AML-193 (cell line): ENCODE results near the gene NME7.
"Not testable (repeated sequence)": the region's sequence is repeated elsewhere in the genome, so short reads cannot be mapped to it uniquely, and the experiment has no call there.

Experiments
- DNase-seq, 2 experiments: peaks; one replicate each; lab custom pipeline; 2025; lab: John Stamatoyannopoulos, UW

Gene NME7

GRCh38 chr1:169126335-169126734 lies 241.3 kb downstream of the NME7 start:
- DNase-seq: no peak

DNA sequence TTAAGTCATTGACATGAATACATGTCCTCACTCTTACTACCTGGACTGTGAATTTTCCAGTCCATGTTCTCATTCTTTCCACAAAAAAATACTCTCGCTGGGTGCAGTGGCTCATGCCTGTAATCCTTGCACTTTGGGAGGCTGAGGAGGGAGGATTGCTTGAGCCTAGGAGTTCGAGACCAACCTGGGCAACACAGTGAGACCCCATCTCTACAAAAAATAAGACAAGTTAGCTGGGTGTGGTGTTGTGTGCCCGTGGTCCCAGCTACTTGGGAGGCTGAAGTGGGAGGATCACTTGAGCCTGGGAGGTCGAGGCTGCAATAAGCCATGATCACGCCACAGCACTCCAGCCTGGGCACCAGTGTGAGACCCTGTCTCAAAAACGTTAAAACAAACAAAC lies 242.0 kb downstream of the NME7 start:
- DNase-seq: not testable (repeated sequence)

GRCh38 chr1:169124459-169124858 lies 243.1 kb downstream of the NME7 start:
- DNase-seq: no peak

DNA sequence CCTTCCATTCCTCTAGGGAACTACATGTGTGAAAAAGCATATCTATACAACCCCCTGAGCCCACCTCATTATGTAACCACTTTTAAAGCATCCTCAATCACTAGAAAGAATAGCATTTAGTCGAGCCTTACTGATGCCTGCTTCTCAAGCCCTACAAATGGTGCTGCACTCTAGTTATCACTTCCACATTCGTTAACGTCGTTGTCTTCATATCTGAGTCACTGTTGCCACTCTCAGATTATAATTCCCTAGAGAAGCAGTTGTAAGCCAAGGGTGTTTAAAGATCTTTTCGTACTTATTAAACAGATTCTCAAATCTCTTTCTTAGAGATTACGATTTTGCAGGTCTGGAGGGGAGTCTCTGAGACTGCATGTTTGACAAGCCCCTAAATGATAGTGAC lies 244.6 kb downstream of the NME7 start:
- DNase-seq: no peak

GRCh38 chr1:169121146-169121923 lies 246.3 kb downstream of the NME7 start:
- no peak for DNase-seq

- no peak for DNase-seq
Measured at GRCh38 chr1:169120066-169120465, 247.5 kb downstream of the NME7 start.

DNA sequence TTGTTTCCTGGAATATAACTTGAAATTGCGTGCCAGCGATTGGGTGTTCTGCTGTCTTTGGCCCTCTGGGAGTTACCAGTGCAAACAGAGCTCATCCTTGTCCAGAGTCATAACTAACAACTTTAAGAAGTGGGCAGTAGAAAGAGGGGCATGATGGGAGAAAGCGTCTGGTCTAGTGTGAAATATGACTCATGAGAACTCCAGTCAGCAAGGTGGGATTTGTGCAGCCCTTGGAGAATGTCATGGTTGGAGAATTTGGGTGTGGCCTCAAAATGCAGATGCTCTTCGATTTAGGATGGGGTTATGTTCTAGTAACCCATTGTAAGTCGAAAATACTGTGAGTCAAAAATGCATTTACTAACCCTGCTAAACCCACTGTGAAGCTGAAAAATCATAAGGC lies 248.2 kb downstream of the NME7 start:
- DNase-seq: no peak

- DNase-seq: no peak
Measured at GRCh38 chr1:169118227-169118626, 249.4 kb downstream of the NME7 start.

- DNase-seq: no peak
Measured at GRCh38 chr1:169117599-169117998, 250.0 kb downstream of the NME7 start.

DNA sequence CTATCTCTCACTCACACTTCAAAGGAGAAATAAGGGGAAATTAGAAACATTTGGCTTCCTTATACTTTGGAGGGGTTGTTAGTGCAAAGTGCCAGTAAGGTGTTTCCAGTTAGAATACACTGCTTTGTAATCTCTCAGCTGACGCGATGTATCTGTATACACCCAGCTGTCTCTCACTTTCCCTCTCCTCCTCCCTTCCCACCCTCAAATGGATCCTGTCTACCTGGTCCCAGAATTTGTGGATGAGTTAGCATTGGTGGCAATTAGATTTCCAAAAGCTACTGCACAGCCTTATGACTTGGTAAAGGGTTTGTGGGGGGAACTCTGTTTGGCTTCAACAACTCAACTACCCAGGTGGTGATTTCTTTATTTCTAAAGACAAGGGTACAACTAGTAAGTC lies 250.6 kb downstream of the NME7 start:
- DNase-seq: no peak

DNA sequence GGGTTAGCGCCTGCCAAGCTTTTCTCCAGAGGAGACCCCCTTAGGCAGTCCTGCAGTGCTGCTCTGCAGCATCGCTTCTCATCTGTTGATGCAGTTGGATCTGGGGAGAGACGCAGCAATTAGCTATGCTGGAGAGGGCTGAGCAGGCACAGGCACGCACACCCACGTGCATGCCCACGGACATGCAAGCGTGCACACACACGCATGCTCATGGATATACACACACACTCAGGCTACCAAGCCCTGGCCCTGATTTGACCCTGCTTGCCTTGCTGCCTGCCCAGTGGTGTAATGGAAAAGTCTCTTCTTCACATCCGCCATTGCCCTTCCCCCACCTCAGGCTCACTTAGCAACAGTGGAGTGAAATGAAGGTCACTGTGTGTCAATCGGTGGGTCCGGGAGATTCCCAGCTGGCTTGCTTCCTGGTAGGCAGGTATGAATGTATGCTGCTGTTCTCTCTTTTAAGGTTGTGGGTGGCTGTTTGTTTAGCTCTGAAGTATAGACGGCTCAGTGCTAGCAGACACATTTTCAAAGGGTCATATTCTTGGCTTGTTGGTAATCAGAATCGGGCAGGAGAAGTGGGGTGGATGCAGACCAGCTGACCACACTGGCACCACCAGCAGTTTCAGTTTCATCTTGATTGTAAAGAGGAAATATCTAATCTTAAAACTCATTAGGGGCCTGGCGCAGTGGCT lies 251.6 kb downstream of the NME7 start:
- no peak for DNase-seq

GRCh38 chr1:169113613-169114119 lies 253.9 kb downstream of the NME7 start:
- DNase-seq: no peak

DNA sequence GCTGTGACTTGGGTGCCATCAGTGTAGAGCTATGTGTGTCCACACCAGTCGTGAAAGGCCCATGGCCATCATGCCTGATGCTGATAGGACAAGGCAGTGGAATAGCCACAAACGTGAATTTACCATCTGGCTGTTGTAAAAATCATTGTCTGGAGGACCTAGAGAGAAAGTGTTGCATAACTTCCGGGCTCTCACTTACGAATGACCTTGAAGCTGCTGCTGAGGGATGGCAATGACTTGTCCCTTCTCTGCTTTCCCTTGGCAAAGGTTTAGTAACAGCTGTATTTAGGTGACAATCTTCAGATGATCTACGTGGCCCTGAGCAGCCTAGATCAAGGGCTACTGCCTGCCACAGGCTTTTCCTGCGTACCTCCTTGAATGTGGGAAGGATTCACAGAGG lies 255.4 kb downstream of the NME7 start:
- DNase-seq: peak; percentile 54 to 57

DNA sequence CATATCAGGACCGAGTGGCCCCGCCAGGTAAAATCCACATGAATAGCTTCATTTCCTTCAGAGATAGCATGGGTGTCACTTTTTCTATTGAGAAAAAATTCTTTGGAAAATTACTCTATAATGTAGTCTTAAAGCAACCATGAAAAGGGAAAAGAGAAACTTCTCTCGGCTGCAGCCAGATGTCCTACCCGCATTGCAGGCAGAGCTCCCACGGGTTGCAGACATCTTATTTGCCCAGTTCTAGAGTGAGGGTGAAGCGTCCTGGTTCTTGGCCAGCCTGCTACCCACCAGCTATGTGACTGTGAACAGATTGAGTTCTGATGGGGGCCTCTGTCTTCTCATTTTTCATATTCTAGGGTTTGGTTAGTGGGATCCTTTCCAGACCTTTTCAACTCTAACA lies 256.1 kb downstream of the NME7 start:
- no peak for DNase-seq

DNA sequence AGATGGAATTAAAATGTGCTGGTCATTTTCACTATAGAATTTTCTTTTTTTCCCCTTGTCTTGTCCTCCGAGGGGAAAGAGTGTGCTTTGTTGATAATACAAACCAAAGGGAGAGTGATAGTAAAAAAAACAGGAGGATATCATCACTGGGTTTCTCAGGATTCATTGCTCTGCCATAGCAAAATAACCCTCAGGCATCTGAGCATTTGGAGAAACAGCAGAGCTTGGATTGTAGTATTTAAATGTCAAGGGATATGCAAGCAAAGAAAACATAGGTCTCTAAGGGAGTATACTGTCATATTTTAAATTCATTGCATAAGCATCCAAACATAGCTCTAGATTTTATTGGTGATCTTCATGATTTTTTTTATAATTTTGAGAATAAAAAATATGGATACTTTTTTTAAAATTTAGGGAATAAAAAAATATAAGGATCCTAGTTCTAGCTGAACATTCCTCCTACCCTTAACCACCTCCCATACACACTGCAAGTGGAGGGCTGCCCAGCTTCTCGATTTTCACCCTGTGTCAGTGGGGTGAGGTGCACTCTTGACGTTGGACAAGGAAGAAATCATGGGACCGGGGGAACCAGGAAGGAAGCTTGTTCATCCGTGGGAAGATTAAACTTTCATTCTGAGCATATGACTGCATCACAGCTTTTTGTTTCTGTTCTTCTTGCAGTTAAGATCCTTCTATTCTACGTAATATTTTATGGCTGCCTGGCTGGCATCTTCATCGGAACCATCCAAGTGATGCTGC lies 256.7 kb downstream of the NME7 start:
- DNase-seq: no peak

DNA sequence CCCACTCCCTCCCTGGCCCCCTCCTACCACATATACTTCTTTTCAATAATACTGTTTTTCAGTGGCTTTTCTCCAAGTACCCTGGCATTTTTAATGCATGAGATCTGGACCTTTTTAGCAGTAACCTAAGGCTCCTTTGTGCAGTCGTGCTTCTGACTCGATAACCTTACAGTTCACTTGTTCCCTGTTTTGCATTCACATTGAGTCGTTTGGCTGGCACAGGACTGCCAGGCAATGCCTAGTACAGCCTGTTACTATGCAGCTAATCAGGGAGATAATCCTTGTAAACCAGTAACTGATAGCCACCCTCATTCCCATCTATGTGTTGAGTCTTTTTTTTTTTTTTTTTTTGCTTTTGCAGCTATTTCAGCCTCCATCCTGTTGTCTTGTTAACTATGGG lies 257.4 kb downstream of the NME7 start:
- DNase-seq: no peak

GRCh38 chr1:169109561-169110134 lies 257.9 kb downstream of the NME7 start:
- peak; percentile 28 to 32 for DNase-seq

DNA sequence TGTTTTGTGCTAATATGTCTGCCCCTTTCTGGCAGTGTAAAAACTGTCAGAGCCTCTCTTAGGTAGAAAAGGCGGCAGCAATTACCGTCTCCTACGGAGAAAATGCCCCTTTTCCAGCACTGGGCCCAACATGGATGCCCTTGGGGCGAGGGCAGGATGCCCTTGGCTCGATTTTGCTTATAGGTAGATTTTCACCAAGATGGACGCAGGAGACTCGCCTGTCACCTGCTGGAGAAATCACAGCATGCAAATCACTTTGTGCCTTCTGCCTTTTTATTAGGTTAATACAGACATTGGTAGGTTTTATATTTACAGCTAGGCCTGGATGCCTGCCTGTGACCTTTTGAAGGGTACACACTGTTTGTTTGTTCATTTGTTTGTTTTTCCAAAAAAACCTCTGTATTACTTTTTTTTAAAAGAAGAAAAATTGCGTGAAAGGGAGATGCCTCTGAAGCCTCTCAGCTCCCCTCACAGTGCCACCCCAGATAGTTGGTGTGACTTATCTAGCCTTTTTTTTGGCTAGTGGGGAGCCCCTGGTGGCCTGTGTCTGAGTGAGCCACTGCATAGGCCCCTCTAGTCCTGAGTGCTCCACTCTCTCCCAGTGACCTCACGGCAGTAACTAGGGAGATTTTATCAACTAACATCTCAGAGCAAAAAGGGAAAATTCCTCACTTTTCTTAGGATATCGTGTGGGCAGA lies 258.6 kb downstream of the NME7 start:
- DNase-seq: peak in 1 of 2 experiments; percentile 8

DNA sequence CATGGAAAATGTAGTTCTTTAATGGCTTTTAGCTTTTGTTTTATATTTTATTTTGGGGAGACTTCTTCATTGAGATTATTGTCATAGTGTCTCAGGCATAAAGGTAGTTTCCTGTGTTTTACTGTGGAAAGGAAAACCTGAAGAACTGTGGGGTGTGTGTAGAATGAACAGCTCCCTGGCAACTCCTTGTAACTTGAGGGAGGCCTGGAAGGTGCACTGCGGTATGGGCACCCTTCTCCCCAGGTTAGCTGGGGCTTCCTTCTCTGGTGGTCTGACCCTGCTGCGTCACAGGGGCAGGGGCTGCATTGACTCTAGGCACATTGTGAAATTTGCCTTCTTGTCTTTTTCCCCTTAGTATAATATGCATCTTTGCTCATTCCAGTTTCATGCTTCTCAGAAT lies 259.4 kb downstream of the NME7 start:
- no peak for DNase-seq

- no peak for DNase-seq
Measured at GRCh38 chr1:169107603-169108208, 259.9 kb downstream of the NME7 start.

GRCh38 chr1:169106921-169107602 lies 260.5 kb downstream of the NME7 start:
- peak in 1 of 2 experiments; percentile 13 for DNase-seq
